Hepatocyte (in vitro differentiated cells): ENCODE measurements around the gene CPNE4.

Experiments
- CTCF ChIP-seq: fragments of 200-600 bp; sonication (generic); IDR thresholded peaks from 2 replicates; pipeline ENCODE4 v1.5.1; 2016; ENCODE audit warnings: antibody characterized with exemption, mild to moderate bottlenecking; ENCODE audit not compliant: poor library complexity
- EZH2 ChIP-seq: fragments of 200-600 bp; sonication (generic); IDR thresholded peaks from 2 replicates; pipeline ENCODE4 v1.6.1; 2016; ENCODE audit warnings: antibody characterized with exemption, mild to moderate bottlenecking, borderline replicate concordance
- EZH2phosphoT487 ChIP-seq: fragments of 200-600 bp; sonication (generic); IDR thresholded peaks from one replicate; pipeline ENCODE4 v1.6.1; 2018; ENCODE audit warnings: antibody characterized with exemption, mild to moderate bottlenecking, low read depth, moderate library complexity; ENCODE audit not compliant: unreplicated experiment, severe bottlenecking

- TF ChIP-seq CTCF (no peak), EZH2phosphoT487 (no peak), EZH2 (no peak)
These were observed 317.9 kb downstream of the CPNE4 start for GRCh38 chr3:131716943-131717342.
